SHP77 (cell line): ENCODE results near the gene NAV2.

Experiments used
- DNase-seq, 2 experiments: peaks; one replicate each; lab custom pipeline; 2025; lab: John Stamatoyannopoulos, UW

The NAV2 gene, protein sequence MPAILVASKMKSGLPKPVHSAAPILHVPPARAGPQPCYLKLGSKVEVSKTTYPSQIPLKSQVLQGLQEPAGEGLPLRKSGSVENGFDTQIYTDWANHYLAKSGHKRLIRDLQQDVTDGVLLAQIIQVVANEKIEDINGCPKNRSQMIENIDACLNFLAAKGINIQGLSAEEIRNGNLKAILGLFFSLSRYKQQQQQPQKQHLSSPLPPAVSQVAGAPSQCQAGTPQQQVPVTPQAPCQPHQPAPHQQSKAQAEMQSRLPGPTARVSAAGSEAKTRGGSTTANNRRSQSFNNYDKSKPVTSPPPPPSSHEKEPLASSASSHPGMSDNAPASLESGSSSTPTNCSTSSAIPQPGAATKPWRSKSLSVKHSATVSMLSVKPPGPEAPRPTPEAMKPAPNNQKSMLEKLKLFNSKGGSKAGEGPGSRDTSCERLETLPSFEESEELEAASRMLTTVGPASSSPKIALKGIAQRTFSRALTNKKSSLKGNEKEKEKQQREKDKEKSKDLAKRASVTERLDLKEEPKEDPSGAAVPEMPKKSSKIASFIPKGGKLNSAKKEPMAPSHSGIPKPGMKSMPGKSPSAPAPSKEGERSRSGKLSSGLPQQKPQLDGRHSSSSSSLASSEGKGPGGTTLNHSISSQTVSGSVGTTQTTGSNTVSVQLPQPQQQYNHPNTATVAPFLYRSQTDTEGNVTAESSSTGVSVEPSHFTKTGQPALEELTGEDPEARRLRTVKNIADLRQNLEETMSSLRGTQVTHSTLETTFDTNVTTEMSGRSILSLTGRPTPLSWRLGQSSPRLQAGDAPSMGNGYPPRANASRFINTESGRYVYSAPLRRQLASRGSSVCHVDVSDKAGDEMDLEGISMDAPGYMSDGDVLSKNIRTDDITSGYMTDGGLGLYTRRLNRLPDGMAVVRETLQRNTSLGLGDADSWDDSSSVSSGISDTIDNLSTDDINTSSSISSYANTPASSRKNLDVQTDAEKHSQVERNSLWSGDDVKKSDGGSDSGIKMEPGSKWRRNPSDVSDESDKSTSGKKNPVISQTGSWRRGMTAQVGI (N-terminal part only)

DNA sequence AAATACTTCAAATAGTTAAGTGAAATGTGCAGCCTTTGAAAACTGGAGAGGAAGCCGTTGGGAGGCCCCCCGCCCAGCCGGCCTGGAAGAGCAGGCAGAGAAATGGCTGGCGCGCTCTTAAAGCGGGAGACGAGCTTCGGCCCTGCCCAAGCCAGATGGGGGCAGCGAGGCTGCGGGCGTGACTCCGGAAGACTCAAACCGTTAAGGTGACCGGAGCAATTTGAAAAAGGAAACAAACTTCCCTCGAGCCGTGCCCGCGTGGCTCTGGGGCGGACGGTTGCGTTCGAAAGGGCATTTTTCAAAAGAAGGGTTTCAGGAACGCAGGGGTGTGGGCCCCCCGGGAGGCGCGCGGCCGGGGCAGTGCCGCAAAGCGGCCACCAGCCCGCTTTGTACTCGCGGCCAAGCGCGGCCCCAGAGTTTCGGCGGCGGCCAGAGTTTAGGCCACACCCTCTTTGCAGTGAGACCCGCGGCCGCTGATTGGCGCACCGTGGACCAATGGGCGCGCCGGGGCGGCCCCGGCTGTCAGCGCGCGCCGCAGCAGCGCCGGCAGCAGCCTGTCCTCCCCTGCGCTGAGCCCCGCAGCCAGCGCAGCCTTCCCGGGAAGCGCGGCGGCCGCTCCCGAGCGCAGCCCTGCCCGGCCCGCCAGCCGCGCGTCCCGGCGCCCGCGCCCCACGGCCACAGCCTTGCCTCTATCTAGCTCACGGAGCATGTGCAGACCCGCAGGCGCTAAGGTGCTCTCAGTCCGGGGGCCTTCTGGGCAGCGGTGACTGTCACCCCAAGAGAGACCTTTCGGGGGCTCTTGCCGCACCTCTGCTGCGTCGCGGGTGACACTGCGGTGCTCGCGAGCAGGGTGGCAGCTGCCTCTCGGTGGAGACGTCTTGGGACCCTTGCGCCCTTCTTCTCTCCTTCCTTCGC is at the start of gene NAV2:
TSS of gene NAV2 (plus strand) at position 557 of the 915 bp plus-strand sequence. CDS start 859 bp downstream, outside the sequence.
- peak; percentile 58 to 70 for DNase-seq

DNA sequence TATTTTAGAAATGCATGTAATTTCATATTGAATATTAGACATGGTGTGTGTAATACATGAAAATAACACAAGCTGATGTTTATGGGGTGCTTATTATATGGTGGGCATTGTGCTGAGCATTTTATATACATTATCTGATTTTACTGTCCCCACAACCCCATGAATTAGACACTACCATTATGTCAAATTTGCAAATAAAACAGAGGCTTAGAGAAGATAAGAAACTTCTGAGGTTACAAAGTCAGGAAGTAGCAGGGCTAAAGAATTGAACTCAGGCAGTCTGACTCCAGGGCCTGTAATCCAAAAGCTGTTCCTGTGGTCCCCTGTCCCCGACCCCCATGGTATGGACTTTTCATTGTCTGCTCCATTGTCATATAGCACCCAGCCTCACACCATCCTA is 49.4 kb upstream of the NAV2 start:
- no peak for DNase-seq

- DNase-seq: no peak
Measured at GRCh38 chr11:19664886-19665548, 47.6 kb upstream of the NAV2 start.

GRCh38 chr11:19666951-19667350 is 45.7 kb upstream of the NAV2 start:
- no peak for DNase-seq

DNA sequence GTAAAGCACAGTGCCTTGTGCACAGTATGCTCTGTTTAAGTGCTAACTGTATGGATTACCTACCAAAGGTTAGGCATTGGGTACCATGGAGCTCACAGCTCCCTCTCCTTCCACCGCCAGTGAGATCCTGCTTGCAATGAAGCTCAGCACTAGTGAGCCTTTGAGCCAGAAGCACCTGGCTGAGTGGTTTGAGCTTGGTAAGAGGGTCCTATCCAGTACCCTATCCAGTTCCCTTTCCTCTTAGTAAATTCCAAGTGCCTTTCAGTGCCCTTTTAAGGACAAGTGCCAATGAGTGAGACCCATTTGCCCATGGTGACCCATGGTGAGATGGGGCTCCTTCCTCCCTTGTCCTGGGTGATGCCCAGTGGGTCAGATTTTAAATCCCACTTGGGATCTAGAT is 43.1 kb upstream of the NAV2 start:
- no peak for DNase-seq

- no peak for DNase-seq
Measured at GRCh38 chr11:19670030-19670791, 42.4 kb upstream of the NAV2 start.

GRCh38 chr11:19672586-19673206 is 39.9 kb upstream of the NAV2 start:
- no peak for DNase-seq

GRCh38 chr11:19673924-19674729 is 38.5 kb upstream of the NAV2 start:
- DNase-seq: no peak

- DNase-seq: no peak
Measured at GRCh38 chr11:19674836-19675235, 37.8 kb upstream of the NAV2 start.

GRCh38 chr11:19675397-19675796 is 37.2 kb upstream of the NAV2 start:
- DNase-seq: no peak

DNA sequence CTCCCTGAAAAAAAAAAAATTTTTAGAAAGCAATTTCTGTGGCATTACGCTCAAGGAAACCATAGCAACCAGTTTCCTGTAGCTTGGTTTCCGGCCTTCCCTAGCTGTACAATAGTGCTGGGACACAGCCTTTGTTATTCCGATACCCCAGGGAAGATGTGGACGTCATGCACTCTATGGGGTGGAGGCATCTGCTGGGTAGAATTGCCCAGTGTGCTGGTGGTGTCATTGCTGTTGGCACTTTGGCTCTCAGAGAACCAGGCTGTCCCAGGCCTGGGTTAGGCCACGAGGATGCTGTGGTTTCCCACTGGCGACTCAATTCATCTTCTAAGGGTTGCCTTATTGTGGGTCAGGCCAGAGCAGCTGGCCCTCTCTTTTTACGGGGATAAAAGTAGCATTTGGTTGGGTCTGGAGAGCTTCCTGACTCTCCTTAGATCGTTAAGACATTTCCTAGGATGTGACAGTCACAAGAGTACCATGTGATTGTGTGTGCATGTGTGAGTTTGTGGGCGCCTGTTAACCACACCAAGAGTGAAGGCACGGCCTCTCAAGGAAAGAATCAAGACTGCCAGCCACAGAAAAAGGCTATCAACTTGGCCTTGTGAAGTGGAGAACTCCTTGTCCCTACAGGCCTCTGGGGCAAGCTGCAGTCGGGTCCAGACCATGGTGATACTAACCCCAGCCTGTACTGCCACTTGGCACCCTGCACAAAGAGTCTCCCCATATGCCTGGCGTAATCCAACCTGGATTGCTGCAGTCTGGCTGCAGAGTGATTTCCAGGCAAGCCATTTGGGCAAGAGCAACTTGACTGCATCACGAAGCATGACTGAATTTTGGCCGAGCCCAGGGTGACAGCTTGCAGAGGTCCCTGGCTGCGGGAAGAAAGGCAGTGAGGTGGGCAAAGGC is 35.9 kb upstream of the NAV2 start:
- DNase-seq: no peak

DNA sequence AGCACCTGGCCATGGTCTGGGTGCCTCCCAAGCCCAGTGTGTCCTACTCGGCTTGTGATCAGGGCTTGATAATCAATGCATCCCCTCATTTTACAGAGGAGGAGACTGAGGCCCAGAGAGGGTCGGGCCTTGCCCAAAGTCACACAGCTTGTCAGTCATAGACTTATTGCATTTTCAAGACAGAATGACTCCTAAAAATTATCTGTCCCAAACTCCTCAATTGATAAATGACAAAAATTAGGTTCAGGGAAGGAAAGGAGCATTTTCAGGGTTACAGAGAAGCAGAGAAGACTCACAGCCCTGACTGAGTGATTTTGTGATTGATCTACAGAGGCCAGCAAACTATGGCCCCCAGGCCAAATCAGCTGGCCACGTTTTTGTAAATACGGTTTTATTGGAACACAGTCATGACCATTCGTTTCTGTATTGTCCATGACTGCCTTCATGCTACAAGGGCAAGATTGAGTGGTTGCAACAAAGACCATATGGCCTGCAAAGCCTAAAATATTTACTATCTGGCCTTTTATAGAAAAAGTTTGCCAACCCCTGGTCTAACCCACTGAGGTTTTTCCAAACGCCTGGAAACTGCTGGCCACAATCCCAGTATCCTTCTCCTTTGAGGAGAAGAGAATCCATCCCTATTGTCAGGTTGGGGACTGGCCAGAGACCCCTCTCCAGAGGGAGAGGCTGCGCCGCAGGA is 35.1 kb upstream of the NAV2 start:
- no peak for DNase-seq

DNA sequence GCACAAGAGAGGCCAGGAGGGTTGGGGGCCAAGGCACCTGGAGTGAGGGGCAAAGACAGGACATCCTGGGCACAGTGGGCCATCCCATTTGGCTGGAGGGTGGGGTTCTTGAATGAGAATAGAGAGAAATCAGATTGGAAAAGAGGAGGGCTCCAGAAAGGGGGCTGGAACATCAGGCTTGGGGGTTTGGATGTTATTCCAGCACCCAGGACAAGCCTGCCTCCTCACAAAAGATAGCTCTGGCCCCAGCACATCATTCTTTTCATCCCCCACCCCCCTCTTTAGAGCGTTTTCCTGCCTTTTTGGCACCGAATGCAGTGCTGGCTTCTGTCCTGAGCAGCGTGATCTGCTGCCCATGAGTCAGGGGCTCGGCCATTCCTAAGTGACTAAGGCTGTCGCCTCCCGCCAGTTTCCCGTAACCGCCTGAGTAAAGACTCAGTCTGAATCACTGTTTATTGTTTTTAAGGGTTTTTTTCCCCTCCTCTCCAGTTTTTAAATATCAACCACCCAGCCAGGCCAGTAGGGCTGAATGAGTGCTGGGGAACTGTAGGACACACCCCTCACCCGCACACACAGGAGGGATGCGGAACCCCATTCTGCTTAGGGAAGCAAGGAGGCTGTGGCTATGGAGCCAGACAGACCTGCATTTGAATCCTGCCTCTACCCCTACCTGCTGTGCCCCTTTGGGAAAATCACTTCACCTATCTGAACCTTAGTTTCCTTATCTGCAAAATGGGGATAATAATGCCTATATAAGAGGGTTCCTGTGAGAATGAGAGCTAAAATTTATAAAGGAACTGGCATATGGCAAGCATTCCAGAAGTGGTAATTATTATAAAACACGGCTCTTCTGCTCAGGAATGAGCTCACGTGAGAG is 32.4 kb upstream of the NAV2 start:
- no peak for DNase-seq

DNA sequence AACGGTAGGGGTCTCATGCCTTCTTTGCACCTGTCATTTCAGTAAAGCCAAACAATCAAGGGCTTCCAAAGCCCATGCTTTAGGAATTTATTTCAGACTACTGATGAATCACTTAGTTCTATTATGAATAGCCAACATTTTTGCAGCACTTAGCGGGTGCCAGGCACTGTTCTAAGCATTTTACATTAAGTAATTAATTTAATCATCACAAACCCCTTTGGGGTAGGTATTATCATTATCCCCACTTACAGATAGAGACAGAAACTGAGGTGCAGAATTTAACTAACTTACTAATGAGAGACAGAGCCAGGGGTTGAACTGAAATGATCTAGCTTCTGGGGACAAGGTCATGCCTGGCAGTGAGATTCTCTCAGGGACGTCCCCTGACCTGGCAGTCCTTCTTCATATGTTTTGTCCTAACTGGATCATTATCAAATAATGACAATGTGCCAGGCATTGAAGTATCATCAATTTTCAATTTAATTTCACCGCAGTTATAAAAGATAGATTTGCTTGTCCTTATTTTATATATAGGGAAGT is 31.7 kb upstream of the NAV2 start:
- no peak for DNase-seq

DNA sequence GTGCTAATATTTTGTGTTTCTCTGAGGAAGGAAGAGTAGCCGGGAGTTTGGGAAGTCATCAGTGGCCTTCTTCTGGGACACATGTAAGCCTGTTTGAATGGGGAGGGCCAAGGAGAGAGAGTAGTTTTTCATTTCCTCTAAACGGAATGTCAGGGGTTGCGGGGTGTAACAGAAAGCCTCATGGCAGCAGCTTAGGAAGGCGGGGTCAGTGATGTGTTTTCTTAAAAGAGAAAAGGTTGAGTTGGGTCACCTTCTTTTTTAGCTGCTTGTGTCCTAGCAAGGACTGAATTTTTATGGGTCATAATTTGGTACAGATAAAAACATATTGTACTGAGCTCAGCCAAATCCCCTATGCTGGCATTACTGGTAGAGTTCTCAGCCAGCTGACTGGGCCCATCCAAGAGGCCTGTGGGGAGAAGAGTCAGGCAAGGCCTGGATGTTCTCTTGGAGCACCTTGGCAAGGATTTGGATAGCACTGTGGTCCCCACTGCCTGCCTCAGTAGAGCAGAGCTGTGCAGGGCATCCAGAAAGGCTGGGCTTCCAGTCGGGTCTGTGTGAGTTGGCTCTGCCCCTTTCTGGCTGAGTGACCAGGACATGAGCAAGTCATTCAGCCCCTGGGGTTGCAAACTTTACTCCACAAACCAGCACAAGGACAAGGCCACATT is 29.4 kb upstream of the NAV2 start:
- DNase-seq: no peak
